Medulla oblongata (tissue), 1 donor: Measurements from ENCODE around the gene QSER1.
"Not testable (repeated sequence)": the region's sequence is repeated elsewhere in the genome, so short reads cannot be mapped to it uniquely, and the experiment has no call there.

ENCODE experiments used
- DNase-seq: peaks from one replicate; pipeline ENCODE4 v3.0.0-alpha.2; 2015; ENCODE audit errors: extremely low spot score

QSER1 gene

GRCh38 chr11:33001281-33001680, 108.7 kb downstream of the QSER1 start:
- no peak for DNase-seq

DNA sequence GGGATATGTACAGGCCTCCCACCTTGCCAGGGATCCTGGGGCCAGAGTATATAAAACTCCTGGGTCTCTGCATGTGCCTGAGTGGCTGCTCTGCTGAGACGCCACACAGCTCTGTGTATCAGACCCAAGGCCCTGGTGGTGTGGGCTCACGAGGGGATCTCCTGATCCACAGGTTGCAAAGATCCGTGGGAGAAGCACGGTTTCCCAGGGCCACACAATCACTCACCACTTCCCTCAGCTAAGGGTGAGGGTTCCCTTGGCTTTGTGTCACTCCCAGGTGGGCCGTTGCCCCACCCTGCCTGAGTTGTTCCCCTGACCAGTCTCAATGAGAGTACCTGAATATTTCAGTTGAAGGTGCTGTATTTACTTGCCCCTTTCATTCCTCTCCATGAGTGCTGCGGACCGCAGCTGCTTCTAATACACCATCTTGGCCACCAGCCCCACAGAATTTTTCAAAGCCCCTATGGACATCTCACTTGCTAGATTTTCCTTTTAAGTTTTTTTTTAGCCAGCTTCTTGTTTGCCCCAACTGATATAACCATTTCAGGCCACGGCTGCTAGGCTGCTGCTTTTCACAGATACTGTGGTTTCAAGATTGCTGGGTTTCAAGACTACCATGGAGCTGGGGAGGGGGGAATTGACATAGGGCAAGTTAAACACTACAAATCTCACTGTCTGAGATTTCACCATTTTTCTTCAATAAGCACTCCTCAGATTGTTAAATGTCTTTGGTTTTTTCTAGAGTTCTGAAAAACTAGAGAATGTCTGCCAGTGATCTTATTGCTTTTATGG, 109.3 kb downstream of the QSER1 start:
- no peak for DNase-seq

DNA sequence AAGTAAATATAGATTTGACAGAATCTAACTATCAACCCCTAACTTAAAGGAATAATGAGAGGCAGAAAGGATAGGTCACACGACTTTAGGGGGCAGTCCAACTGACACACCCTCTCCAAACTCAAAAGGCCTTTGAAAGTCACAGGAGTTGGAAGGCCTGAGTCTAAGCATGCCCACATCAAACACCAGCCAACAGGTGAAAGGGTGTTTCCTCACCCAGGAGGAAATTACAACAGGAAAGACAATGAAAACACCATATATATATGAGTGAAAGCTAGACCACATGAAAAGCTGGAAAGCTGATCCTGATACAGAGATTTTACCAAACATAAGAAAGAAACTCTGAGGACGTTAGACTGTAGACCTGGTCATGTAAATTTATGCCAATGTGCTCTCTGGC, 112.6 kb downstream of the QSER1 start:
- no peak for DNase-seq

- no peak for DNase-seq
Measured at GRCh38 chr11:33006010-33006409, 113.4 kb downstream of the QSER1 start.

DNA sequence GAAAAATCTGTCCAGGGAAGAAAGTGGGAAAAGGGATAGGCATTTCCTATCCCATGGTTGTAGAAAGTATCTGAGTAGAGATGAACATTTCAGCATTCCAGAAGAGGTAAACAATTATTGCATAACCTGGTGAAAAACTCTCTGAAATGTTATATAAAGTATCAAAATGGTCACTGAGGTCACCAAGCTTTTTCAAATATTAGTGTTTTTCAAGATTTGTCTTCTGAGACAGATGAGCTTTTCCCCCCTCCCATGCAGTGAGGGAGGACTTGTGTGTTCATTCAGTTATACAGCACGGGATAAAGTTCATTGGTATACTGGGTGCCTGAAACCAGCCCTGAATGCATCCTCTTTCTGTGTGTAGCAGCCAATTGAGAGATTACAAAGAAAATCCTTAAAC, 121.1 kb downstream of the QSER1 start:
- DNase-seq, result no peak

GRCh38 chr11:33015621-33016551, 123.3 kb downstream of the QSER1 start, which contains the start of gene DEPDC7:
Gene DEPDC7, plus strand, starts transcription at chr11:33015878. Its CDS starts 78 bp downstream, at chr11:33015956.
- peak; percentile 95 for DNase-seq

- peak; percentile 40 for DNase-seq
Measured at GRCh38 chr11:33016654-33017053, 124.0 kb downstream of the QSER1 start.

- DNase-seq, result no peak
Measured at GRCh38 chr11:33017478-33017877, 124.9 kb downstream of the QSER1 start.

- no peak for DNase-seq
Measured at GRCh38 chr11:33017965-33018364, 125.4 kb downstream of the QSER1 start.

DNA sequence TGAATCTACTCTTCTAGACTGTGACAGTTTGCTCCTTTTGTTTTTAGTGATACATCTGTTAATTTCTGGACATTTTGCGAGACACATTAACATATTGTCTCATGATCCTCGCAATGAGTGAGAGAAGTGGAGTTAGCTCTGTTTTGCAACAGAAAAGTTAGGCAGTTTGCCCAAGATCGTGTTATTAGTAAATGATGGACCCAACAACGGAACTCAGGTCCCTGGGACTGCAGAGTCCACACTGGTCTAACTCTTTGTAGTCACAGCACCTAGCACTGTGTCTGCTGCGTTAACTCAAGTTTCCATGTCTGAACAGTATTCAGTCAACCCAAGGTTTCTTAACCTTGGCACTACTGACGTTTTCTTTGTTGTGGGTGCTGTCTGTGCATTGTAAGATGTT, 126.2 kb downstream of the QSER1 start:
- DNase-seq, result no peak

DNA sequence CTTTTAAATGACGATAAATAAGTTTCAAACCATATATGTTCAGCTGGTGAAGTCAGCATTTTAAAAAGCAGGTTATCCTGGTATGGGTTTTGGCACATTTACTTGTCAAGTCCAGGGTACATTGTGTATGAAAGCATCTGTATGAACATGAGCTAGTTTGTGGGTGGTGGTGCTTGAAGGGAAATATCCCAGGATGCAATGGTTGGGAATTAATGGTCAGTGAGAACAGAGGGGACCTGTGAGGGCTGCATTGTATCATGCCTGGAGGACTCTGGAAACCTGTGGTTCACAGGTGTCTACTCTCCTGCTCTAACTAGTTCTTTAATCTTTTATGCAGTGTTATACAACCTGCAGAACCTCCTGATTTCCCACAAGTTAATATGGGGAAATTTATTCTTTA, 128.9 kb downstream of the QSER1 start:
- no peak for DNase-seq

GRCh38 chr11:33021937-33022336, 129.3 kb downstream of the QSER1 start:
- no peak for DNase-seq

DNA sequence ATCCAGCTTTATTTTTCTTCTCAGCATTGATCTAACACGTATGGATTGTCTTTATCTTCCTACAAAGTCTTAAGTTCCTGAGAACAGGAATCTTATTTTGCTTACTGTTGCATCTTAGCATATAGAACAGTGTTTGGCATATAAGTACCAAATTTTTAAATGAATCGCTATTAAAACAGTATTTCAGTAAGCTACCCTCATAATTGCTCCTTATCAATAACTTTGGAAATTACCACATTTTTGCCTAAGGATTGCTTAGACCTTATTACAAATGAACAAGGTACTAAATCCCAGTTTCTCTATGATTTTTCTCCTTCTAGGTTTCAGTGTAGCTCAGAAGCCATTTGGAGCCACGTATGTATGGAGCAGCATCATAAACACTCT, 132.7 kb downstream of the QSER1 start:
- DNase-seq, result no peak

GRCh38 chr11:33027233-33027632, 134.6 kb downstream of the QSER1 start:
- DNase-seq, result no peak

DNA sequence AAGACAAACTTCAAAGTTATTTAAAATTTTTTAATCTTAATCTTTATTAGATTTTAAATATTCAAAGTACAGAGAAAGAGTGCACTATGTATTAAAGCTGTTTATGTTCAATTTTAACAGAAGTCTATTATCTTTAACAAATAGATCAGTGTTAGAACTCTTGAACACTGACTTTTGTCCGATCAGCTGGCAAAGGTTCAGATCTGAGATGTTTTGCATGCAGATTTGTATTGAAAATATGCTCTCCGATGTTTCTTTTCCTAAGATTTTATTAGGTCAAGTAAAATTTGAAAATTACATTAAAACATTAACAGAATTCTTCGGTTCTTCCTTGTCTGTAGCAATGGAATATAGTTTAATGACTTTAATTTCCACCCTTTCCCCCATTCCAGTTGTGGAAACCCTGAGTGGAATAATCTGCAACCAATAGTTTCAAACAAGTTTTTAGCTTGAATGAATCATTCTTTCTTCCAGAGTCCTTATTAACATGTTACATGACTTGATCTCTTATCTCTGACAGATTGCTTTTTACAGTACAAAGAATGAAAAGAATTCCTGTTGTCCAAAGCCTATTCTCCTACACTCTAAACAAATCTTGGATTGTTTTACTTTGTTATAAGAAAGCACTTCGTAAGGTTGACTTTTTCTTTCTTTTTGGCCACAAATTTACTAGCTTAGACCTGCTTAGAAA, 135.4 kb downstream of the QSER1 start:
- DNase-seq, result peak; percentile 35

DNA sequence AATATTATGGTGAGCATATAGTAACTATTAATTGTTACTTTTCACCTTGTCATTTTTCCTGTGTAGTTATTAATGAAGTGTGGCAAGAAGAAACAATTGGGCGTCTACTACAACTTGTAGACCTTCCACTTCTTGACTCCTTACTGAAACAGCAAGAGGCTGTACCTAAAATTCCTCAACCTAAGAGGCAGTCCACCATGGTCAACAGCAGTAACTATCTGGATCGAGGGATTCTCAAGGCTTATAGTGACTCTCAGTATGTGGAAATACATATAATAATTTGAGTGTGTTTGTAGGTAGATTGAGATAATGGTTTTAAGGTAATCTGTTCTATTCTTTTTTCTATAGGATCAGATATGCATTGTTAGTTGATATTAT, 135.9 kb downstream of the QSER1 start:
- no peak for DNase-seq

DNA sequence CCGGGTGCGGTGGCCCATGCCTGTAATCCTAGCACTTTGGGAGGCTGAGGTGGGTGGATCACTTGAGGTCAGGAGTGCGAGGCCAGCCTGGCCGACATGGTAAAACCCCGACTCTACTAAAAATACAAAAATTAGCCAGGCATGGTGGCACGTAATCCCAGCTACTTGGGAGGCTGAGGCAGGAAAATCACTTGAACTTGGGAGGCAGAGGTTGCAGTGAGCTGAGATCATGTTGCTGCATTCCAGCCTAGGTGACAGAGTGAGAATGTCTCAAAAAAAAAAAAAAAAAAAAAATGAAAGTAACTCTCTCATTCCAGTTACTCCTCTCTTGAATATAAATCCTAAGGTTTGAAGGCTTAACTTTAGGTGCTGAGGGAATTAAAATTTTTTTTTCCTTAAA, 136.6 kb downstream of the QSER1 start:
- DNase-seq, result not testable (repeated sequence)
